SU-DHL-6 (cell line): ENCODE data around the gene ADCY10.

ENCODE experiments used
- H2AFZ ChIP-seq: fragments of 200-600 bp; sonication (generic); 2 replicates; pipeline ENCODE4 v1.6.1; 2014; ENCODE audit warnings: low read depth, mild to moderate bottlenecking, moderate library complexity, mixed read lengths, antibody characterized with exemption, low read length; ENCODE audit not compliant: severe bottlenecking
- H3F3A ChIP-seq: fragments of 200-600 bp; shearing (Covaris generic); 2 replicates; pipeline ENCODE4 v1.6.0; 2016; ENCODE audit warnings: antibody characterized with exemption, mild to moderate bottlenecking; ENCODE audit not compliant: insufficient read depth
- H3K27ac ChIP-seq: fragments of 200-600 bp; sonication (generic); 2 replicates; pipeline ENCODE4 v1.5.1; 2016; ENCODE audit warnings: low read depth, mild to moderate bottlenecking, low read length, moderate library complexity, mixed read lengths
- H3K27me3 ChIP-seq: fragments of 200-600 bp; sonication (generic), shearing (Covaris generic); 2 replicates; pipeline ENCODE4 v1.6.0; 2014; ENCODE audit warnings: mild to moderate bottlenecking, low read length
- H3K36me3 ChIP-seq: fragments of 200-600 bp; sonication (generic); 2 replicates; pipeline ENCODE4 v1.6.1; 2014; ENCODE audit warnings: mild to moderate bottlenecking, low read length, mixed read lengths
- H3K4me2 ChIP-seq: fragments of 300-600, 200-600 bp; shearing (Covaris generic), sonication (generic); 2 replicates; pipeline ENCODE4 v1.6.0; 2014; ENCODE audit warnings: low read length, low read depth, mild to moderate bottlenecking; ENCODE audit not compliant: poor library complexity, severe bottlenecking
- H3K4me3 ChIP-seq: fragments of 200-600 bp; sonication (generic); 2 replicates; pipeline ENCODE4 v1.5.1; 2014; ENCODE audit warnings: antibody characterized with exemption, low read length, mild to moderate bottlenecking, mixed read lengths; ENCODE audit not compliant: insufficient read depth, poor library complexity, severe bottlenecking
- H3K79me2 ChIP-seq: fragments of 200-600 bp; sonication (generic); 2 replicates; pipeline ENCODE4 v1.6.1; 2014; ENCODE audit warnings: mild to moderate bottlenecking, low read length, moderate library complexity; ENCODE audit not compliant: insufficient read depth
- H3K9ac ChIP-seq: fragments of 200-600 bp; sonication (generic); 2 replicates; pipeline ENCODE4 v1.7.0; 2014; ENCODE audit warnings: mild to moderate bottlenecking, low read length
- H3K9me2 ChIP-seq: fragments of 200-600 bp; sonication (generic); replicated peaks from 2 replicates; pipeline ENCODE4 v1.6.1; 2014; ENCODE audit warnings: low read length; ENCODE audit not compliant: insufficient read depth
- H3K9me3 ChIP-seq: fragments of 200-600 bp; sonication (generic); 2 replicates; pipeline ENCODE4 v1.6.1; 2014; ENCODE audit warnings: low read length, mixed read lengths; ENCODE audit not compliant: insufficient read depth
- H4K20me1 ChIP-seq: fragments of 200-600 bp; sonication (generic); 2 replicates; pipeline ENCODE4 v1.6.1; 2014; ENCODE audit warnings: low read depth, mild to moderate bottlenecking, antibody characterized with exemption, low read length, moderate library complexity, mixed read lengths
- CTCF ChIP-seq: fragments of 200-600 bp; sonication (generic); IDR thresholded peaks from one replicate; pipeline ENCODE4 v1.5.1; 2017; ENCODE audit warnings: antibody characterized with exemption, mild to moderate bottlenecking, low read length, moderate library complexity; ENCODE audit not compliant: insufficient read depth, poor library complexity, severe bottlenecking
- EZH2phosphoT487 ChIP-seq: fragments of 200-600 bp; sonication (generic), shearing (Covaris generic); conservative IDR thresholded peaks from 2 replicates; pipeline ENCODE4 v1.6.1; 2018; ENCODE audit warnings: mild to moderate bottlenecking, antibody characterized with exemption, low read length, moderate library complexity, mixed read lengths

ADCY10 gene

GRCh38 chr1:167880580-167881021, 33.3 kb downstream of the ADCY10 start:
- Histone ChIP-seq H3K36me3 (no peaks in the 10 kb centered on the region), H3K27me3 (no peaks in the 10 kb centered on the region), H4K20me1 (no peaks in the 10 kb centered on the region), H2AFZ (no peak overlapping the region), H3K27ac (no peak overlapping the region), H3K79me2 (no peaks in the 10 kb centered on the region), H3K9me3 (no peaks in the 10 kb centered on the region), H3K9ac (no peak overlapping the region), H3K9me2 (no peaks in the 10 kb centered on the region), H3K4me2 (no peak overlapping the region), H3K4me3 (no peak overlapping the region), H3F3A (no peaks in the 10 kb centered on the region)
- TF ChIP-seq CTCF, result no peak
- TF ChIP-seq EZH2phosphoT487, result no peak

GRCh38 chr1:167879508-167879907, 34.4 kb downstream of the ADCY10 start:
- Histone ChIP-seq H3K4me2 (no peak overlapping the region), H3K9me2 (no peaks in the 10 kb centered on the region), H3F3A (no peaks in the 10 kb centered on the region), H3K27ac (no peak overlapping the region), H3K27me3 (no peaks in the 10 kb centered on the region), H2AFZ (no peak overlapping the region), H3K79me2 (no peaks in the 10 kb centered on the region), H4K20me1 (no peaks in the 10 kb centered on the region), H3K4me3 (no peak overlapping the region), H3K36me3 (no peaks in the 10 kb centered on the region), H3K9ac (no peak overlapping the region), H3K9me3 (no peaks in the 10 kb centered on the region)
- no peak for TF ChIP-seq EZH2phosphoT487
- TF ChIP-seq CTCF, result no peak

- Histone ChIP-seq H2AFZ (no peak overlapping the region), H4K20me1 (no peaks in the 10 kb centered on the region), H3K79me2 (no peaks in the 10 kb centered on the region), H3K4me3 (no peak overlapping the region), H3K9ac (no peak overlapping the region), H3K9me3 (no peaks in the 10 kb centered on the region), H3K27ac (no peak overlapping the region), H3K27me3 (no peaks in the 10 kb centered on the region), H3K4me2 (no peak overlapping the region), H3K36me3 (no peaks in the 10 kb centered on the region), H3F3A (no peaks in the 10 kb centered on the region), H3K9me2 (no peaks in the 10 kb centered on the region)
- TF ChIP-seq CTCF (no peak), EZH2phosphoT487 (no peak)
Measured at GRCh38 chr1:167878372-167879160, 35.4 kb downstream of the ADCY10 start.
